ENCODE measurements around the gene SPEM2. TPM values are rescaled to one million over a fixed set of nuclear protein-coding genes. Genes with fewer than 3 reads are reported as not detected.

The SPEM2 gene
- total RNA-seq, 1 donor from 2014 or later, result not detected

- Mint-ChIP-seq H3K36me3 (ENCODE audit: low read depth) (peaks cover 6% of the 10 kb centered on the region), H3K4me1 (peaks cover 37% of the 10 kb centered on the region), H3K9me3 (no peaks in the 10 kb centered on the region), H3K27ac (ENCODE audit: unreplicated experiment) (no peak overlapping the region), H3K27me3 (ENCODE audit: low read depth) (peaks cover under 1% of the 10 kb centered on the region), H3K4me3 (no peak overlapping the region)
- TF ChIP-seq CTCF (conservative IDR thresholded peaks at IDR 0.05), result no peak
- no peak for DNase-seq (ENCODE audit: low read depth, low spot score)
Observed at GRCh38 chr17:7414837-7415236, 10.6 kb upstream of the SPEM2 start.

- H3K27ac Mint-ChIP-seq (ENCODE audit: unreplicated experiment), result no peak overlapping the region
- H3K4me3 Mint-ChIP-seq, result no peak overlapping the region
- H3K9me3 Mint-ChIP-seq, result no peaks in the 10 kb centered on the region
- DNase-seq (ENCODE audit: low read depth, low spot score), result no peak
- H3K4me1 Mint-ChIP-seq, result peaks cover 47% of the 10 kb centered on the region
- no peak for TF ChIP-seq CTCF (conservative IDR thresholded peaks at IDR 0.05)
- H3K27me3 Mint-ChIP-seq (ENCODE audit: low read depth), result peaks cover 2% of the 10 kb centered on the region
- no peaks in the 10 kb centered on the region for H3K36me3 Mint-ChIP-seq (ENCODE audit: low read depth)
Observed at GRCh38 chr17:7415784-7416183, 9.6 kb upstream of the SPEM2 start.

- no peak overlapping the region for H3K4me3 Mint-ChIP-seq
- H3K4me1 Mint-ChIP-seq, result peaks cover 49% of the 10 kb centered on the region
- DNase-seq (ENCODE audit: low read depth, low spot score), result no peak
- H3K36me3 Mint-ChIP-seq (ENCODE audit: low read depth), result no peaks in the 10 kb centered on the region
- no peaks in the 10 kb centered on the region for H3K9me3 Mint-ChIP-seq
- no peak overlapping the region for H3K27ac Mint-ChIP-seq (ENCODE audit: unreplicated experiment)
- TF ChIP-seq CTCF (conservative IDR thresholded peaks at IDR 0.05), result no peak
- H3K27me3 Mint-ChIP-seq (ENCODE audit: low read depth), result peaks cover 2% of the 10 kb centered on the region
Observed at GRCh38 chr17:7416323-7416722, 9.1 kb upstream of the SPEM2 start.

GRCh38 chr17:7417056-7417655 lies 8.3 kb upstream of the SPEM2 start:
- no peaks in the 10 kb centered on the region for H3K9me3 Mint-ChIP-seq
- DNase-seq (ENCODE audit: low read depth, low spot score), result no peak
- no peak overlapping the region for H3K27ac Mint-ChIP-seq (ENCODE audit: unreplicated experiment)
- H3K36me3 Mint-ChIP-seq (ENCODE audit: low read depth), result no peaks in the 10 kb centered on the region
- no peak overlapping the region for H3K4me3 Mint-ChIP-seq
- H3K4me1 Mint-ChIP-seq, result peaks cover 47% of the 10 kb centered on the region
- H3K27me3 Mint-ChIP-seq (ENCODE audit: low read depth), result peaks cover 2% of the 10 kb centered on the region
- TF ChIP-seq CTCF (conservative IDR thresholded peaks at IDR 0.05), result no peak

- no peak for TF ChIP-seq CTCF (conservative IDR thresholded peaks at IDR 0.05)
- peak overlapping the region; percentile 31 for H3K4me3 Mint-ChIP-seq
- H3K27me3 Mint-ChIP-seq (ENCODE audit: low read depth), result peaks cover 2% of the 10 kb centered on the region
- H3K36me3 Mint-ChIP-seq (ENCODE audit: low read depth), result no peaks in the 10 kb centered on the region
- peak overlapping the region; percentile 72 for H3K27ac Mint-ChIP-seq (ENCODE audit: unreplicated experiment)
- H3K4me1 Mint-ChIP-seq, result peaks cover 38% of the 10 kb centered on the region
- no peaks in the 10 kb centered on the region for H3K9me3 Mint-ChIP-seq
- DNase-seq (ENCODE audit: low read depth, low spot score), result no peak
Observed at GRCh38 chr17:7418472-7419152, 6.8 kb upstream of the SPEM2 start.
